SK-N-SH (cell line): ENCODE data around the gene TNNC1. TPM values are rescaled to one million over a fixed set of nuclear protein-coding genes. Genes with fewer than 3 reads are reported as not detected.

Source experiments
- CTCF ChIA-PET: fragments of 300-600, 350-600 bp; formaldehyde crosslinking; extraction: SDS; loops from one replicate; lab custom pipeline; 2021; lab: Yijun Ruan, JAX
- POLR2A ChIA-PET: fragments of 350-600 bp; sonication (Branson Sonifier 250); formaldehyde crosslinking; extraction: SDS; loops from one replicate; lab custom pipeline; 2020; ENCODE audit warnings: antibody characterized with exemption, inconsistent platforms; lab: Yijun Ruan, JAX
- DNase-seq: peaks from one replicate; pipeline ENCODE4 v3.0.0; 2012
- H2AFZ ChIP-seq: fragments of 200-600 bp; sonication (generic); 2 replicates; pipeline ENCODE4 v1.8.1; 2016; ENCODE audit warnings: antibody characterized with exemption, mild to moderate bottlenecking, low read depth
- H3F3A ChIP-seq: fragments of 200-600 bp; sonication (generic); replicated peaks from 2 replicates; pipeline ENCODE3; 2016; ENCODE audit warnings: antibody characterized with exemption, mild to moderate bottlenecking; ENCODE audit not compliant: insufficient read depth
- H3K27ac ChIP-seq, 2 experiments: fragments of 200-500 bp in 1 of 2; fragments of 200-600 bp in 1 of 2; sonication (Bioruptor generic) in 1 of 2; sonication (generic), shearing (Covaris generic) in 1 of 2; 2 replicates each; pipeline versions ENCODE4 v1.5.1 to v1.6.1; 2014 to 2016; ENCODE audit warnings: low read depth in 2 of 2, inconsistent platforms in 1 of 2, low read length in 1 of 2, mild to moderate bottlenecking in 1 of 2, mixed read lengths in 1 of 2
- H3K27me3 ChIP-seq: fragments of 200-600 bp; sonication (generic), shearing (Covaris generic); 2 replicates; pipeline ENCODE4 v1.6.1; 2016; ENCODE audit warnings: mixed run types; ENCODE audit not compliant: insufficient read depth
- H3K36me3 ChIP-seq, 2 experiments: fragments of 200-500 bp in 1 of 2; fragments of 200-600 bp in 1 of 2; sonication (Bioruptor generic) in 1 of 2; sonication (generic) in 1 of 2; replicated peaks in 1 of 2; 2 replicates each; pipeline versions ENCODE3 to v1.5.1; 2014 to 2016; ENCODE audit warnings: low read length in 1 of 2, mild to moderate bottlenecking in 1 of 2; ENCODE audit not compliant: insufficient read depth in 2 of 2, control insufficient read depth in 1 of 2
- H3K4me1 ChIP-seq, 2 experiments: fragments of 200-500 bp in 1 of 2; fragments of 200-600 bp in 1 of 2; sonication (Bioruptor generic) in 1 of 2; sonication (generic), shearing (Covaris generic) in 1 of 2; 2 replicates each; pipeline versions ENCODE4 v1.5.1 to v1.6.1; 2014 to 2016; ENCODE audit warnings: low read depth in 1 of 2, low read length in 1 of 2, mixed run types in 1 of 2; ENCODE audit not compliant: insufficient read depth in 2 of 2, control insufficient read depth in 1 of 2
- H3K4me2 ChIP-seq: fragments of 200-600 bp; sonication (generic), shearing (Covaris generic); 2 replicates; pipeline ENCODE4 v1.6.1; 2017; ENCODE audit warnings: mixed run types
- H3K4me3 ChIP-seq, 2 experiments: fragments of 200-500 bp in 1 of 2; fragments of 200-600 bp in 1 of 2; sonication (Bioruptor generic) in 1 of 2; sonication (generic), shearing (Covaris generic) in 1 of 2; 2 replicates each; pipeline versions ENCODE4 v1.5.1 to v1.8.1; 2014 to 2016; ENCODE audit warnings: low read depth in 2 of 2, inconsistent platforms in 1 of 2, low read length in 1 of 2, mild to moderate bottlenecking in 1 of 2, mixed read lengths in 1 of 2, moderate library complexity in 1 of 2
- H3K79me2 ChIP-seq: fragments of 200-600 bp; sonication (generic); 2 replicates; pipeline ENCODE4 v1.8.1; 2017; ENCODE audit warnings: mild to moderate bottlenecking; ENCODE audit not compliant: insufficient read depth
- H3K9ac ChIP-seq: fragments of 200-600 bp; sonication (generic); 2 replicates; pipeline ENCODE4 v1.6.1; 2017; ENCODE audit warnings: mixed run types
- H3K9me2 ChIP-seq: fragments of 200-600 bp; sonication (generic); 2 replicates; pipeline ENCODE4 v1.6.1; 2017; ENCODE audit warnings: mixed run types
- H3K9me3 ChIP-seq: fragments of 200-600 bp; sonication (generic); 2 replicates; pipeline ENCODE4 v1.6.1; 2017; ENCODE audit warnings: mixed run types, mild to moderate bottlenecking, moderate library complexity
- H4K20me1 ChIP-seq: fragments of 200-600 bp; sonication (generic); 2 replicates; pipeline ENCODE4 v1.6.1; 2017; ENCODE audit warnings: mild to moderate bottlenecking, mixed run types; ENCODE audit not compliant: insufficient read depth
- EP300 ChIP-seq, 2 experiments: IDR thresholded peaks; 2 replicates each; pipeline versions ENCODE4 v1.4.0 to v1.6.1; 2012; ENCODE audit warnings: borderline replicate concordance in 1 of 2, low read depth in 1 of 2, low read length in 1 of 2
- FOSL2 ChIP-seq: IDR thresholded peaks from 2 replicates; pipeline ENCODE4 v1.4.0; 2012; ENCODE audit warnings: low read depth, mild to moderate bottlenecking, moderate library complexity, borderline replicate concordance
- FOXJ3 ChIP-seq: sonication (generic); formaldehyde crosslinking; IDR thresholded peaks from 2 replicates; pipeline ENCODE4 v1.5.1; 2020; ENCODE audit warnings: mild to moderate bottlenecking, missing genetic modification reagents
- FOXM1 ChIP-seq: IDR thresholded peaks from 2 replicates; pipeline ENCODE4 v1.4.0; 2012; ENCODE audit warnings: low read depth, mild to moderate bottlenecking
- GATA2 ChIP-seq: sonication (generic); formaldehyde crosslinking; IDR thresholded peaks from 2 replicates; pipeline ENCODE4 v1.5.0; 2020; ENCODE audit warnings: mild to moderate bottlenecking, missing genetic modification reagents
- JUND ChIP-seq: IDR thresholded peaks from 2 replicates; pipeline ENCODE4 v1.4.0; 2012
- MXI1 ChIP-seq: IDR thresholded peaks from 2 replicates; pipeline ENCODE4 v1.6.1; 2012; ENCODE audit warnings: mild to moderate bottlenecking, low read depth, low read length, improper control_type of control experiment
- NFIC ChIP-seq: IDR thresholded peaks from 2 replicates; pipeline ENCODE4 v1.4.0; 2012; ENCODE audit warnings: borderline replicate concordance
- POLR2AphosphoS5 ChIP-seq: IDR thresholded peaks from 2 replicates; pipeline ENCODE4 v1.6.1; 2012; ENCODE audit warnings: low read depth, low read length
- RCOR1 ChIP-seq: fragments of 150-350 bp; IDR thresholded peaks from 2 replicates; pipeline ENCODE4 v1.6.1; 2017; ENCODE audit warnings: antibody characterized with exemption, low read length
- TAF1 ChIP-seq: IDR thresholded peaks from 2 replicates; pipeline ENCODE4 v1.6.1; 2012; ENCODE audit warnings: low read depth, mild to moderate bottlenecking, low read length, moderate library complexity, borderline replicate concordance
- TEAD4 ChIP-seq: IDR thresholded peaks from 2 replicates; pipeline ENCODE4 v1.4.0; 2012; ENCODE audit warnings: mild to moderate bottlenecking, borderline replicate concordance; ENCODE audit not compliant: insufficient read depth
- YY1 ChIP-seq: IDR thresholded peaks from 2 replicates; pipeline ENCODE4 v1.4.0; 2012; ENCODE audit warnings: low read depth, mild to moderate bottlenecking
- WGBS: methylation state at CpG from one replicate; pipeline ENCODE4 v1.1.6; 2017; ENCODE audit warnings: low lambda C conversion rate; 5-methylcytosine and 5-hydroxymethylcytosine counted together
- polyA plus RNA-seq, 3 experiments: library from polyadenylated mRNA; depleted of rRNA; stranded (reverse); fragments of >200 nt; gene quantifications; 2 replicates each; pipeline ENCODE4 v1.2.3, GENCODE V29; 2012
- TF ChIP-seq, protein P1 (sequence below): fragments of 150-350 bp; IDR thresholded peaks from 2 replicates; pipeline ENCODE4 v1.6.1; 2017; ENCODE audit warnings: antibody characterized with exemption, low read length, low read depth, borderline replicate concordance
- TF ChIP-seq, protein P2 (sequence below): fragments of 200-600 bp; sonication (generic); IDR thresholded peaks from 2 replicates; pipeline ENCODE4 v1.6.1; 2017; ENCODE audit warnings: antibody characterized with exemption, mild to moderate bottlenecking, moderate library complexity
- TF ChIP-seq, protein P3 (sequence below): IDR thresholded peaks from 2 replicates; pipeline ENCODE4 v1.4.0; 2012; ENCODE audit warnings: low read depth
- TF ChIP-seq, protein P4 (sequence below): IDR thresholded peaks from 2 replicates; pipeline ENCODE4 v1.4.0; 2012; ENCODE audit warnings: low read depth, borderline replicate concordance
- TF ChIP-seq, protein P5 (sequence below): IDR thresholded peaks from 2 replicates; pipeline ENCODE4 v1.4.0; 2012; ENCODE audit warnings: low read depth, borderline replicate concordance

Gene TNNC1
- polyA plus RNA-seq, 1 of the 3 experiments (the other 2 are of a cell fraction) = 2.6 TPM

DNA sequence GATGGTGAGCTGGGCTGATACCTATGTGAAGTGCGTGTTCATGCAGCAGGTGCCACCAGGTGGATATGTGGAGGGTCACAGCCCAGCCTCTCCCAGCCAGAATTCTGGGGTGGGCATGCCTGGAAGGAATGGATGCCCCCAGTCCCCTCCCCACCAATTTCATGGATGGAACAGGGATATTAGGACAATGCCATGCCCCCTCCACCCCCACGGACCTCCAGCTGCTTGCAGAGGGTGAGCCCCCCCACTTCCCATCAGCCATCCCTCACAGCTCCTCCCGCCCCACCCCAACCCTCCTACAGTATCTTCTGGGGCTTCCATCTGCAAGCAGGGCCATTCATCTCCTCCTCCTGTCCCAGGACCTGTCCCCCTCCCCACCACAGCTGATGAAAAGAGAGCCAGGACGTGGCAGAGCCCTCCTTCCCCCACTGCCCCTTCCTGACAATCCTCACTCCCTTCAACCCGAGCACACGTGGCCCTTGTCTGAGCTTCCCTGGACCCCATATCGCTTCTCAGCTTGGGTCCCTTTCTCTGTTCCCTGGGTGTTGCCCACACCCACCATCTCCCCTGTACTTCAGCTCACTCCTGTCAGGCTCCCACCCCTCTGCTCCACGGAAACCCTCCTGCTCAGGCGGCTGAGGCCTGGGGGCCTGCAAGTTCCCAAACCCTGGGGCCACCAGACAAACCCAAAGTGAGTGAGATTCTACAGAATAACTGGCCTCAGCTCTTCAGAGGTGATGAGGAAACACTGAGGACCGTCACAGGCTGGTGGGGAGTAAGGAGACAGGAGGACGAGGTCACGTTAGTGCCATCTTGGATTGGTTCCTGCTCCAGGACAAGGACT lies 6.1 kb downstream of the TNNC1 start:
- CTCF ChIA-PET = interaction anchor here (0.5 to 16.5 kb wide), 24 partner anchors 10 to 449 kb away, joined by 3 to 578 read pairs (median 4); partner anchors contain the start of genes GLYCTK and PPM1M
- 76% methylated on average over 11 of the region's 12 CpGs for WGBS
- no peak overlapping the region for H3K27ac ChIP-seq

DNA sequence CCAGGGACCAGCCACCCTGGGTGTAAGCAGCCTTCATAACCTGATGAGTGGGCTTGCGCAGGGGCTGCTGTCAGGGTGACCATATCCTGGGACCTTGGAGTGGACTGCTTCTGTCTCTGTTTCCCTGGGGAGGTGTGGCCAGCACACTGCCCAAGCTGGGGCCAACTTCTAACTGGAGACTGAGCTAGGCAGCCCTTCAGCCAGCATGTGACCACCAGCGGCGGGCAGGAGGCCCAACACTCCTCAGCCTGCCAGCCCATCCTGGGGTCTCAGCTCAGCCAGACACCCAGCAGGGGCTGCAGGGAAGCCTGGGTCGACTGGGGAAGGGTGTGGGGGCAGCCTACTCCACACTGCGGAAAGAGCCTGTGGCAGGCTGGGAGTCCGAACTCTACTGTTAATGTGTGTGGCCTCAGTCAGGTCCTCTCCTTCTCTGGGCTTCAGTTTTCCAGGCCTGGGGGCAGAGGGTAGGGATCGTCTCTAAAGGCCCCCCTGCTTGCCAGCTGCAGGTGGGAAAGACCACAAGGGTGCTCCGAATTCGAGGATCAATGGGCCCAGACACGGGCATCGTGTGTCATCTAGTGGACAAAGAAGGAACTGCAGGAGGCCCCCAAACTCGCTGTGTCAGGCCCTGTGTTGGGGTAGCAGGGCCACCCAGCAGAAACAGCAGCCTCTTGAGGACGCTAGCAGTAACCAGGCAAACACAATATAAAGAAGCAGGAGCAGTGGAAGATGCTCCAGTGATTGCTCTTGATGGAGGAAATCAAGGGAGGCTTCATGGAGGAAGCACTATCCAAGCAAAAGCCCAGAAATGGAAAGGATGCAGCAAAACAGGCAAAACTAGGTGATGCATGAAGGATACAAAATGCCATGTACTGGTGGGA lies 7.0 kb downstream of the TNNC1 start:
- ChIA-PET CTCF (interaction anchor here (0.5 to 16.5 kb wide), 46 partner anchors 11 to 611 kb away, joined by 3 to 578 read pairs (median 4); partner anchors contain the start of gene PPM1M), POLR2A (no interaction called here)
- H3K27ac ChIP-seq = no peak overlapping the region
- H3K4me3 ChIP-seq = peak overlapping the region in 1 of 2 experiments; percentile 38; a peak in 1 of 4 replicates
- H3K4me2 ChIP-seq = no peak overlapping the region
- WGBS = 27% methylated on average over 11 of the region's 13 CpGs
- H4K20me1 ChIP-seq = no peaks in the 10 kb centered on the region
- H3K9me3 ChIP-seq = no peaks in the 10 kb centered on the region
- DNase-seq = peak; percentile 88
- H3K9ac ChIP-seq = no peak overlapping the region
- H3K79me2 ChIP-seq = no peaks in the 10 kb centered on the region
- H3K9me2 ChIP-seq = no peaks in the 10 kb centered on the region
- no peaks in the 10 kb centered on the region for H3K36me3 ChIP-seq
- no peaks in the 10 kb centered on the region for H3K27me3 ChIP-seq
- no peaks in the 10 kb centered on the region for H3F3A ChIP-seq
- no peak overlapping the region for H2AFZ ChIP-seq
- peaks cover 0 to 6% of the 10 kb centered on the region in 2 experiments; a peak in 1 of 4 replicates for H3K4me1 ChIP-seq
- TF ChIP-seq FOXM1 (no peak), MXI1 (no peak), FOXJ3 (CRISPR knock-in tag) (no peak), GATA2 (CRISPR knock-in tag) (no peak), RCOR1 (no peak), POLR2AphosphoS5 (no peak), JUND (no peak), YY1 (no peak), NFIC (no peak), TEAD4 (no peak)
- TF ChIP-seq, protein P1, sequence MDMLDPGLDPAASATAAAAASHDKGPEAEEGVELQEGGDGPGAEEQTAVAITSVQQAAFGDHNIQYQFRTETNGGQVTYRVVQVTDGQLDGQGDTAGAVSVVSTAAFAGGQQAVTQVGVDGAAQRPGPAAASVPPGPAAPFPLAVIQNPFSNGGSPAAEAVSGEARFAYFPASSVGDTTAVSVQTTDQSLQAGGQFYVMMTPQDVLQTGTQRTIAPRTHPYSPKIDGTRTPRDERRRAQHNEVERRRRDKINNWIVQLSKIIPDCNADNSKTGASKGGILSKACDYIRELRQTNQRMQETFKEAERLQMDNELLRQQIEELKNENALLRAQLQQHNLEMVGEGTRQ = 0 out of 2 replicates have a peak, but pooled peaks have one; percentile 19
- TF ChIP-seq, protein P2, sequence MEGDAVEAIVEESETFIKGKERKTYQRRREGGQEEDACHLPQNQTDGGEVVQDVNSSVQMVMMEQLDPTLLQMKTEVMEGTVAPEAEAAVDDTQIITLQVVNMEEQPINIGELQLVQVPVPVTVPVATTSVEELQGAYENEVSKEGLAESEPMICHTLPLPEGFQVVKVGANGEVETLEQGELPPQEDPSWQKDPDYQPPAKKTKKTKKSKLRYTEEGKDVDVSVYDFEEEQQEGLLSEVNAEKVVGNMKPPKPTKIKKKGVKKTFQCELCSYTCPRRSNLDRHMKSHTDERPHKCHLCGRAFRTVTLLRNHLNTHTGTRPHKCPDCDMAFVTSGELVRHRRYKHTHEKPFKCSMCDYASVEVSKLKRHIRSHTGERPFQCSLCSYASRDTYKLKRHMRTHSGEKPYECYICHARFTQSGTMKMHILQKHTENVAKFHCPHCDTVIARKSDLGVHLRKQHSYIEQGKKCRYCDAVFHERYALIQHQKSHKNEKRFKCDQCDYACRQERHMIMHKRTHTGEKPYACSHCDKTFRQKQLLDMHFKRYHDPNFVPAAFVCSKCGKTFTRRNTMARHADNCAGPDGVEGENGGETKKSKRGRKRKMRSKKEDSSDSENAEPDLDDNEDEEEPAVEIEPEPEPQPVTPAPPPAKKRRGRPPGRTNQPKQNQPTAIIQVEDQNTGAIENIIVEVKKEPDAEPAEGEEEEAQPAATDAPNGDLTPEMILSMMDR = peak; percentile 99
- TF ChIP-seq, protein P3, sequence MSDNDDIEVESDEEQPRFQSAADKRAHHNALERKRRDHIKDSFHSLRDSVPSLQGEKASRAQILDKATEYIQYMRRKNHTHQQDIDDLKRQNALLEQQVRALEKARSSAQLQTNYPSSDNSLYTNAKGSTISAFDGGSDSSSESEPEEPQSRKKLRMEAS = no peak
- TF ChIP-seq, protein P4, sequence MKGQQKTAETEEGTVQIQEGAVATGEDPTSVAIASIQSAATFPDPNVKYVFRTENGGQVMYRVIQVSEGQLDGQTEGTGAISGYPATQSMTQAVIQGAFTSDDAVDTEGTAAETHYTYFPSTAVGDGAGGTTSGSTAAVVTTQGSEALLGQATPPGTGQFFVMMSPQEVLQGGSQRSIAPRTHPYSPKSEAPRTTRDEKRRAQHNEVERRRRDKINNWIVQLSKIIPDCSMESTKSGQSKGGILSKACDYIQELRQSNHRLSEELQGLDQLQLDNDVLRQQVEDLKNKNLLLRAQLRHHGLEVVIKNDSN = no peak

More for the DNA sequence above, 6.1 kb downstream of the TNNC1 start:
- TF ChIP-seq YY1 = no peak
- TF ChIP-seq FOSL2 = no peak
- TF ChIP-seq, protein P5, sequence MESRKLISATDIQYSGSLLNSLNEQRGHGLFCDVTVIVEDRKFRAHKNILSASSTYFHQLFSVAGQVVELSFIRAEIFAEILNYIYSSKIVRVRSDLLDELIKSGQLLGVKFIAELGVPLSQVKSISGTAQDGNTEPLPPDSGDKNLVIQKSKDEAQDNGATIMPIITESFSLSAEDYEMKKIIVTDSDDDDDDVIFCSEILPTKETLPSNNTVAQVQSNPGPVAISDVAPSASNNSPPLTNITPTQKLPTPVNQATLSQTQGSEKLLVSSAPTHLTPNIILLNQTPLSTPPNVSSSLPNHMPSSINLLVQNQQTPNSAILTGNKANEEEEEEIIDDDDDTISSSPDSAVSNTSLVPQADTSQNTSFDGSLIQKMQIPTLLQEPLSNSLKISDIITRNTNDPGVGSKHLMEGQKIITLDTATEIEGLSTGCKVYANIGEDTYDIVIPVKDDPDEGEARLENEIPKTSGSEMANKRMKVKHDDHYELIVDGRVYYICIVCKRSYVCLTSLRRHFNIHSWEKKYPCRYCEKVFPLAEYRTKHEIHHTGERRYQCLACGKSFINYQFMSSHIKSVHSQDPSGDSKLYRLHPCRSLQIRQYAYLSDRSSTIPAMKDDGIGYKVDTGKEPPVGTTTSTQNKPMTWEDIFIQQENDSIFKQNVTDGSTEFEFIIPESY = no peak
- no peak for TF ChIP-seq TAF1
- no peak for TF ChIP-seq EP300 (IDR thresholded peaks at IDR 0.05; ENCODE audit: borderline replicate concordance in 1 of 2, low read depth in 1 of 2, low read length in 1 of 2)
- TF ChIP-seq, all 33 proteins: peak for 0
- POLR2A ChIA-PET = interaction anchor here (0.8 kb wide), 1 partner anchor 21 kb away, joined by 3 read pairs; no protein-coding TSS in a partner anchor
- Histone ChIP-seq H3F3A (no peaks in the 10 kb centered on the region), H3K9me2 (no peaks in the 10 kb centered on the region), H3K9ac (no peak overlapping the region), H3K79me2 (no peaks in the 10 kb centered on the region), H3K9me3 (no peaks in the 10 kb centered on the region), H4K20me1 (no peaks in the 10 kb centered on the region), H3K36me3 (no peaks in the 10 kb centered on the region), H3K4me2 (no peak overlapping the region), H3K27me3 (no peaks in the 10 kb centered on the region), H3K4me1 (peaks cover 0 to 6% of the 10 kb centered on the region in 2 experiments; a peak in 1 of 4 replicates), H3K4me3 (no peak overlapping the region), H2AFZ (no peak overlapping the region)
- DNase-seq = no peak
